Fibroblast of the conjunctiva (primary cell): ENCODE data around the gene RET.

ENCODE experiments used
- DNase-seq: peaks from one replicate; pipeline ENCODE4 v3.0.0-alpha.2; 2010; ENCODE audit warnings: low read depth

The RET gene

GRCh38 chr10:43108951-43109350 lies 32.1 kb downstream of the RET start:
- DNase-seq = no peak

DNA sequence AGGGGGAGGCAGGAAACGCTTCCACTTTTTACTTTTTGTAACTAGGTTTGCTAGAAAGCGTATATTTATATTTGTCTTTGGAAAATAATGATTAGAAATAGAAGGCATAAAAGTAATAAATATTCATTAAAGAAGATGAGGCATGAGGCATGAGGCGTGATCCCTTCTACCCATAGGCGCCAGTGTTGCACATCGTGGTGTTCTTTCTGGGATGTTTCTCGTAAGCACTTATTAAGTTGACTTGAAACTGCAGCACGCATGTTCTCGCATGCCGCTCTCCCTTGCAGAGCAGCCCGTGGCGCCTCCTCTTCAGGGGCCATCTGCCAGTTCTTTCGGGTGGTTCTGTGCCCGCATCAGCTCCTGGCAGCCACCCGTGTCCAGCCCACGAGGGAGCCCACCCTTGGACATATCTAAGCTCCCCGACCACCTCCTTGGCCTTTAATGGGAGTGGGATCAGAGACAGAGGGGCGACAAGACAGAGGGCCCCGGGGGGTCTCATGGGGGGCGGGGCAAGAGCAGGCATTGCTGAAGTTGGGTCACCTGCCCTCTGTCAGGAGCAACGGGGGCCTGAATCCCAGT lies 32.9 kb downstream of the RET start:
- no peak for DNase-seq

DNA sequence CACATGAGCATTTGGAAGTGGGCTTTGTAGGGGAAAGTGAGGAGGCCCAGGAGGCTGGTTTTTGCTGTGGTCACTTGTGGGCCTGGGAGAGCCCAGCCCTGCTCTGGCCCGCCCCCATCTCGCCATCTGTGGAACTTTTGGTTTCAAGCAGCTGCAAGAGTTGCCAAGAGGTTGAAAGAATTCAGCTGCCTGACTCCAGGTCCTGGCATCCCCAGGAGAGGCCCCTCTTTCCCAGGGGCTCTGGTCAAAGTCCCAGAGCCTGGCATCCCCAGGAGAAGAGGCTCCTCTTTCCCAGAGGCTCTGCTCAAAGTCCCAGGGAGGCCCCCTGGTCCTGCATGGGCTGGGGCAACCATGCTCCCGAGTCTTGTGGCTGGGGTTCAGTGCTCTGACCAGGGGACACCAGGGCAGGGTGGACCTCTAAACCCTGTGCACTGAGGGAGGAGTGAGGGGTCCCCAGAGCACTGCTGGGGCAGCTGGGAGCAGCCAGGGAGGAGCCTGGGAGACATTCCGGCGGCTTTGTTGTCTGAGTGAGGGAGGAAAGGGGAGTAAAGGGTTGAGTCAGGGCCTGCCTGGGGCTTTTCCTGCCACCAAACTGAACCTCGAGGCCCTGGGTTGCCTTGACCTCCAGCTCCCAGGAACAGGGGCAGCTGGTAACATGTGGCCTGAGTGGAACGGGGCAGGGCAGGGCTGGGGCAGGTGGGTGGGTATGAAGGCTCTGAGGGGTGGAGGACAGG lies 33.6 kb downstream of the RET start:
- no peak for DNase-seq

- no peak for DNase-seq
Observed at GRCh38 chr10:43111101-43111500, 34.2 kb downstream of the RET start.

DNA sequence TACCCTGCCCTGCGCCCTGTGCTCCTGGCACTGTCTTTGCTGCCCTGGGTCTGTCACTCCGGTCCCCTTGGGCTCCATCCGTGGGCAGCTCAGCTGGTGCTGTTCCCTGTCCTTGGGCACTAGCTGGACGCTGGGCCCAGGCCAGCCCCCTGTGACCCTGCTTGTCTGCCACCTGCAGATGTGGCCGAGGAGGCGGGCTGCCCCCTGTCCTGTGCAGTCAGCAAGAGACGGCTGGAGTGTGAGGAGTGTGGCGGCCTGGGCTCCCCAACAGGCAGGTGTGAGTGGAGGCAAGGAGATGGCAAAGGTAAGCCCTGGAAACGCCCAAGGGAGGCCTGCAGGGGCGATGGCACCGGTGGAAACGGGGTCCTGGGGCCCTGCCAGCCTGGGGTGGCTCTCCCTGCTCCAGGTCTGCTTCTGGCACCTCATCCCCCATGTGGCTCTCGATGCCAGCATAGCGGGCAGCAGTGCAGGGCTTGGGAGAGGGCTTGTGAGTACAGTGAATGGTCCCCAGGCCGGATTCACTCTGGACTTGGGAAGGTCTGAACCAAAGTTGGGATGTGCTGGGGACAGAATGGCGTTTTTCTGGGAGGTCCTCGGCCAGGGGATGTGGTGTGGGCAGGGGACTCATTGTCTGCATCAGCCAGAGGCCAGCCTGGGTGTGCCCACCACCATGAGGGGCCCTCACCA lies 35.2 kb downstream of the RET start:
- DNase-seq = no peak

GRCh38 chr10:43112608-43112961 lies 35.7 kb downstream of the RET start:
- no peak for DNase-seq

GRCh38 chr10:43113201-43114087 lies 36.6 kb downstream of the RET start:
- DNase-seq = no peak

DNA sequence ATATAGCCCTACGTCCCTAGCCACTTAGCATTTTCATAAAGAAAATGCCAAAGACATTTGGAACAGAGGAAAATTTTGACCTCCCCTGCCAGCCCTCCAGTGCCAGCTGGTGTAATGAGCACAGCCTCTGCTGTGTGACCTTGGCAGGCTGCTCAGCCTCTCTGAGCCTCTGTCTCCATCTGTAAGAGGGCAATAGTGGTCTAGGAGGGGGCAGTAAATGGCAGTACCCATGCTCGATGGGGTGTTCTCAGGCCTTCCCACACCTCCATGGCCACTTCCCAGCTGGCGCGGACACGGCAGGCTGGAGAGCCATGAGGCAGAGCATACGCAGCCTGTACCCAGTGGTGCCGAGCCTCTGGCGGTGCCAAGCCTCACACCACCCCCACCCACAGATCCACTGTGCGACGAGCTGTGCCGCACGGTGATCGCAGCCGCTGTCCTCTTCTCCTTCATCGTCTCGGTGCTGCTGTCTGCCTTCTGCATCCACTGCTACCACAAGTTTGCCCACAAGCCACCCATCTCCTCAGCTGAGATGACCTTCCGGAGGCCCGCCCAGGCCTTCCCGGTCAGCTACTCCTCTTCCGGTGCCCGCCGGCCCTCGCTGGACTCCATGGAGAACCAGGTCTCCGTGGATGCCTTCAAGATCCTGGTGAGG lies 37.3 kb downstream of the RET start:
- DNase-seq = no peak

DNA sequence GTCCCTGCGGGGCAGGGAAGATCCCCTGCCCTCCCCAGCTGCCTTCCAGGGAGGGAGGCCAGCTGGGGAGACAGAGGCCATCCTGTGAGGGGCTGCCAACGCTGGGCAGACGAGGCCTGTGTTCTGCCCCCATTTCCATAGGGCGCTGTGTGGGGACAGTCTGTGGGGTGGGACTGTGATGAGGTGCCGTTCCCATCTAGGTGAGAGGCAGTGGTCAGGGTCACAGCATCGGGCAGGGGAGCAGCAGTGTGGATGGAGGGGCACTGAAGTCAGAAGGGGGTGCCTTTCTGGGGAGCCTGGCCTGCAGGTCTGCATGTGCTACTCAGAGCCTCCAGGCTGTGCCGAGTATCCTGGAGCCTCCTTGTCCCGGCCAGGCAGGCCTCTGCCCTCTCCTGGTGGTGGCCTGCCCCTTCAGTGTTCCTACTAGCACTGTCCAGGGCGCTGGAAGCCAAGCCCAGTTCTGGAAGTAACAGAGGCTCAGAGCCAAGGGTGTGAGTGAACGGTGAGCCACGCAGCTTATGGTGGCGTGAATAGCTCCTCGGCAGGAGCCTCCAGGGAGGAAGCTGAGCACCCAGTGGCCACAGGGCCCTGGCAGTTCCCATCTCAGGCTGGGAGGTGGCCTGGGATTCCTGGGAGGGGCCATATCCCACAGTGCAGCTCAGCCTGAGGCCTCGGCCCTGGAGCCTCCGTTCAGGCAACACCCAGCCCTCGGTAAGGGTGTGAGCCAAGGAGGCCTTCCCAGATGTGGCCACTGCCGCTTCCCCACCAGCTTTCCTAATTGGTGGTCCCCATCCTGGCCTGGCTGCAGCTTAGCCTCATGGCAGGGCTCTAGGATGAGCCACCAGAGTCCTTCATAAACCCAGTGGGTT lies 38.1 kb downstream of the RET start:
- DNase-seq = no peak

DNA sequence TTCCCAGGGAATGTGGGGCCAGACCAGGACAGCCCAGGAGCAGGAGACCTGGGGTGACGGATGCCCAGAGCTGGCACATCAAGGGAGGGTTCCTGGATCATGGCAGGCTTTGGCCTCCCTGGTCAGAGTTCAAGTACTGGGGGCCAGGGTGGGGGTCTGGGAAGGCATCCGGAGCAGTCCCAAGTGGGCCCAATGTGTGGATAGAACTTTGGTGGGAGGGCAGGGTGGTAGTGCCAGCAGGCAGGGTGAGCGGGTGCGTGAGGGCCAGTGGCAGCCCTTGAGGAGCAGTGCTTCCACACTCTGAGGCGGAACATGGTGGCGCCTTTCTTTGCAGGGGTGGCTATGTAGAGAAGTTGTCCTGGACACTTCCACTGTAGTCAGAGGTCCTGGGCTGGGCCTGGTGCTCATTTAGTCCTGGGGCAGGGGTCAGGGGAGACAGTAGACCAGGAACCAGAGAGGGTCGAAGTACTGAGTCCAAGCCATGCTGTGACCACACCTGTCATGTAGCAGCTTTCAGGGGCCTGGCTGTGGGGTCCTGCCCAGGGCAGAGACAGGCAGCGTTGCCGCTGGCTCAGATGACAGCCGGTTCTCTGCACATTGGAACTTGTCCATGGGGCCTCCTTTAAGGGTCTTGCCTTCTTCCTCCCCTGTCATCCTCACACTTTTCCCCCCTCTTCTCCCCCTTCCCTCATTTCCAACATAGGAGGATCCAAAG lies 39.2 kb downstream of the RET start:
- DNase-seq = no peak

- no peak for DNase-seq
Observed at GRCh38 chr10:43116596-43116995, 39.7 kb downstream of the RET start.

DNA sequence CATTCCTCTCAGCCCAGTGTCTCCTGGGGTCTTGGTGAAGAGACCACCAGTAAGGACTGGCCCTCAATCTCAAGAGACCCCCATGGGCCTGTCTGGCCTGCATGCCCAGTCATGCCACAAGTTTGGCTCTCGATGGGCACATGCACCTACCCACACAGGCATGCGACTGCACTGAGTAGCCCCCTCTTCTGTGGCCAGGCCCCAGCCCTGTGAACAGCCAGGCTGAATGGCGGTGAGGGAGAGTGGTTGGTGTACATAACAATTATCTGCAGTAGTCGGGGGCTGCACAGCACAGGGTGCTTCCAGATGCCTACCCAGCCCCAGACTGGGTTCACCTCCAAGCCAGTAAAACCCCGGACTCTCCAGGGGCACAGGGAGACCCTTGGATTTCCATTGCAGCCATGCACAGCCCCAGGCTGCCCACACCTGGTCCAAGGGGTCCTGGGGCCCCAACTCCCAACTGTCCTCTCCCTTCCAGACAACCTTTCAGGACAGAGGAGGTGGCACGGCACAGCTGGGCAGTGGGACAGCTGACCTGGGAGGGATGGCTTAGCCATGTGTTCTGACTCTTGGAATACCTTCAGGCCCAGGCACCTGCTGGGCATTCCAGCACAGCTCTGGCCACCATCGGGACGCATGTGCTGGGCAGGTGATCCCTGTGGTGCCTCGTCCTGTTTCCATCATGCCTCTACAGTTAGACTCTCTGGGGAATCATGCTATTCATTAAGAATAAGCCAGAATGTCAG lies 40.3 kb downstream of the RET start:
- no peak for DNase-seq

- DNase-seq = no peak
Observed at GRCh38 chr10:43117777-43118583, 41.1 kb downstream of the RET start.

DNA sequence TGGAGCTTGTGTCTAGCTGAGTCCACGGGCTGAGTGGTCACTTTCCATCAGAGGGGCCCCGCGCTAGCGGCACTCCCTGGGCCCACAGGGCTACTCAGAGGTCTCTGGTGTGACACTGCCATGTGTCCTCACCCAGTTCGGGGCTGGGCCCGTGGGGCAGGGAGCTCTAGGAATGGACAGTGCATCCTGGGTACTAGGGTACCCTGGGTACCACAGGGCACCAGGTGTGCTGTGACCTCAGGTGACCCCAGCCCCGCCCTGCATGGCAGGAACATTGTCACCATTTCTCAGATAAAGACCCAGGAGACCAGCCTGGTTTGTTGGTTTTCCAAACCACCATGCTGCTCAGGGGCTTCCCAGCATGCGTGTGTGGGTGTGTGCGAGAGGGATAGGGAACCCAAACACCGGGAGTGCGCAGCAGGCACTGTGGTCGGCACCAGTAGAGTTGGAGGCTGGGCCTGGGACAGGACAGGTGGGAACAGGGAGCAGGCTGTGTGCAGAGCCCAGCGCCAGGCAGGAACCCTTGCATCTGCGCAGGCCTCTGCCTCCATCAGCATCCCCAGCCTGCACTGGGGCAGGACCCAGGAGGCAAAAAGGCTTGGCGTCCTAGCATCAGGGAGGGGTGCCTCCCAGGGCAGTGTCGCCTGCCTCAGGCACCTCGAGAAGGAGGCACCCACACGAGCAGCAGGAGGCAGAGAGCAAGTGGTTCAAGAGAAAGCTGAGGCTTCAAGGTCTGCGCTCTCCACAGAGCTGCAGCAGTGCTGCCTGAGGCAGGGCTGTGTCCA lies 42.0 kb downstream of the RET start:
- no peak for DNase-seq

GRCh38 chr10:43119416-43120115 lies 42.7 kb downstream of the RET start:
- no peak for DNase-seq

DNA sequence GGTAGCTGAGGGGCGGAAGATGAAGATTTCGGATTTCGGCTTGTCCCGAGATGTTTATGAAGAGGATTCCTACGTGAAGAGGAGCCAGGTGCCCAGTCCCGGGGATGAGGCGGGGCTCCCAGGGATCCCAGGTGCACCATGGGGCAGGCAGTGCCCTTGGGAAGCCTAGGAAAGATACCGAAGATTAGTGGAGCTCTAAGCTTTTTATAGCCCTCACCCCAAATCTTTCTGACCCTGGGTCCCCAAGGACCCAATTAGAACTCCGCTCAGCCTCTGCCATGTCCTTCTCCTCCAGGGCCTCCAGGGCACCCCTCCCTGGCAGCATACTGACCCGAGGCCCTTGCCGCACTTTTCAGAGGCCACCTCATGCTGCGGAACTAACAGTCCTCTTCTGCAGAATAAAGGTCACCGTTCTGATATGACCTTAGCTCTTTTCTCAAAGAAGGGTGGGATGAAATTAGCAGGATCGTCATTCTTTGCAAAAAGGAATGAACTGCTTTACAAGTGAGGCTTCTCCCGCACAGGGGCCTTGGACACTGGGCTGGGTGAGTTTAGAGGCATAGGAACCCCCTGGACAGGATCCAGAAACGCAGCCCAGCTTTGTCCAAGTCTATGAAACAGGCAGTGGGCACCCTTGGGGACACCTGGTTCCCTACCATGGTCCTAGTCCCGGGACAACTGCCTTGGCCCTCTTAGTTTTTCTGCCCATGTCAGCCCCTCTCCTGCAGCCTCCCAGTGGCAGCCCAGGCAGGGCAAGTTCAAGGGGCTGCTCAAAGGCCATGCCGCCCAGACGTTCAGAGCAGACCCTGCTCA lies 43.5 kb downstream of the RET start:
- no peak for DNase-seq

DNA sequence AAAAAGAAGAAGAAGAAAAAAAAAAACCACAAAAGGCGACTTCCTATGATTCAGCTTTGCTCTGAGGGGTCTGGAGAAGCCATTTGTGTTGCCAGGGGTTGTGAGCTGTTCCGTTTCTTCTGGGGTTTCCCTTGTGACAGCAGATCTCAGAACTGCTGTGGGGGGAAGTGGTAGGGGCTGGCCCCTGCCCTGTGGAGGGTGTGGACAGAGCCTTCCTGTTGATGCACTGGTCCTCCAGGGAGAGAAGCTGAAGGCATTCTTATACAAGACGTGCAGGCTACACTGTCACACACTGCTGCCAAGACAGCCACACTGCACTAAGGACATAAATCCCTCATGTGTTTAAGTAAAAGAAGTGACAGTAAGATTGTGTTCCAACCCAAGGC lies 44.1 kb downstream of the RET start:
- no peak for DNase-seq
